ENCODE measurements around the gene GPC5. TPM values are rescaled to one million over a fixed set of nuclear protein-coding genes. Genes with fewer than 3 reads are reported as not detected.

The GPC5 gene
- total RNA-seq, 1 donor from 2014 or later = 2.5 TPM

DNA sequence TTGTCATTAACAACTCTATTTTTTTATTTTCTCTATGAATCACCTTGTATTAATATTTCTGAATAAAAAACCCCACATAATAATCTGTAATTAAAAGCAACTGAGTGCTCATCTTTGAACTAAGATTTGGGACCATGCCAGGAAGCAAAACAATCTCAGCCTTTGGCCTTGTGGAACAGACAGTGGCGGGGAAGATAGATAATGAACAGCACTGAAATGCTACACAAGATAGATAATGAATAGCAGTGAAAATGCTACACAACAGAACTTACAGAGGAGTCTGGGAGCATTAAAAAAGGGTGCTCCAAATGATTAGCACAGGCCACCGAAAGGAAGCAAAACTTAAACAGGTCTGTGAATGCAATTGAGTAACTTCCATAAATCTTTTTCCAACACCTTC lies 134.9 kb downstream of the GPC5 start:
- DNase-seq (ENCODE audit: low spot score in 2 of 2, unreplicated experiment in 2 of 2) = no peak
- no peak overlapping the region for H3K27ac Mint-ChIP-seq
- H3K27me3 Mint-ChIP-seq (ENCODE audit: low read depth) = peaks cover 3% of the 10 kb centered on the region
- peaks cover 3% of the 10 kb centered on the region for H3K9me3 Mint-ChIP-seq
- TF ChIP-seq CTCF (IDR thresholded peaks at IDR 0.05; ENCODE audit: unreplicated experiment) = no peak
- no peaks in the 10 kb centered on the region for H3K36me3 Mint-ChIP-seq
- H3K4me1 Mint-ChIP-seq = peaks cover 8% of the 10 kb centered on the region
- H3K4me3 Mint-ChIP-seq = no peak overlapping the region

GRCh38 chr13:91534996-91535395 lies 136.6 kb downstream of the GPC5 start:
- Mint-ChIP-seq H3K4me1 (peaks cover 10% of the 10 kb centered on the region), H3K4me3 (no peak overlapping the region), H3K27me3 (ENCODE audit: low read depth) (peaks cover 3% of the 10 kb centered on the region), H3K27ac (no peak overlapping the region), H3K9me3 (no peaks in the 10 kb centered on the region), H3K36me3 (no peaks in the 10 kb centered on the region)
- TF ChIP-seq CTCF (IDR thresholded peaks at IDR 0.05; ENCODE audit: unreplicated experiment) = no peak
- DNase-seq (ENCODE audit: low spot score in 2 of 2, unreplicated experiment in 2 of 2) = no peak

DNA sequence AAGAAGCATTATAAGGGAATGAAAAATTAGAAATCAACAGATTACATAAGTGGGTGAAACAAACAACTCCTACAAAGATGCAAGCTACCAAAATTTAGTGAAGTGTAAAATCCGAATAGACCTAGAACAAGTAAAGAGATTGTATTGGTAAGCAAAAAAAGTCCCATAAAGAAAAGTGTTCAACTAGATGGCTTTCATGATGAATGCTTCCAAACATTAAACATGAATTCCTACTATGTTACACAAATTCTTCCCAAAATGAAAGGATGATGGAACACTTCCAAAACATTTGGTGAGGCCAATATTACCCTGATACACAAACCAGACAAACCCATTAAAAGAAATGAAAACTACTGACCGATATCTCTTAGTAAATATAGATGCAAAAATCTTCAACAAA lies 139.0 kb downstream of the GPC5 start:
- no peaks in the 10 kb centered on the region for H3K36me3 Mint-ChIP-seq
- no peaks in the 10 kb centered on the region for H3K9me3 Mint-ChIP-seq
- no peaks in the 10 kb centered on the region for H3K27me3 Mint-ChIP-seq (ENCODE audit: low read depth)
- peaks cover 19% of the 10 kb centered on the region for H3K4me1 Mint-ChIP-seq
- no peak for TF ChIP-seq CTCF (IDR thresholded peaks at IDR 0.05; ENCODE audit: unreplicated experiment)
- DNase-seq (ENCODE audit: low spot score in 2 of 2, unreplicated experiment in 2 of 2) = no peak
- no peak overlapping the region for H3K4me3 Mint-ChIP-seq
- H3K27ac Mint-ChIP-seq = no peak overlapping the region

- peaks cover 12% of the 10 kb centered on the region for H3K4me1 Mint-ChIP-seq
- H3K36me3 Mint-ChIP-seq = no peaks in the 10 kb centered on the region
- peak overlapping the region; percentile 54 for H3K27ac Mint-ChIP-seq
- H3K27me3 Mint-ChIP-seq (ENCODE audit: low read depth) = no peaks in the 10 kb centered on the region
- H3K9me3 Mint-ChIP-seq = peaks cover under 1% of the 10 kb centered on the region
- no peak for TF ChIP-seq CTCF (IDR thresholded peaks at IDR 0.05; ENCODE audit: unreplicated experiment)
- DNase-seq (ENCODE audit: low spot score in 2 of 2, unreplicated experiment in 2 of 2) = no peak
- no peak overlapping the region for H3K4me3 Mint-ChIP-seq
Measured at GRCh38 chr13:91539286-91540157, 141.1 kb downstream of the GPC5 start.

DNA sequence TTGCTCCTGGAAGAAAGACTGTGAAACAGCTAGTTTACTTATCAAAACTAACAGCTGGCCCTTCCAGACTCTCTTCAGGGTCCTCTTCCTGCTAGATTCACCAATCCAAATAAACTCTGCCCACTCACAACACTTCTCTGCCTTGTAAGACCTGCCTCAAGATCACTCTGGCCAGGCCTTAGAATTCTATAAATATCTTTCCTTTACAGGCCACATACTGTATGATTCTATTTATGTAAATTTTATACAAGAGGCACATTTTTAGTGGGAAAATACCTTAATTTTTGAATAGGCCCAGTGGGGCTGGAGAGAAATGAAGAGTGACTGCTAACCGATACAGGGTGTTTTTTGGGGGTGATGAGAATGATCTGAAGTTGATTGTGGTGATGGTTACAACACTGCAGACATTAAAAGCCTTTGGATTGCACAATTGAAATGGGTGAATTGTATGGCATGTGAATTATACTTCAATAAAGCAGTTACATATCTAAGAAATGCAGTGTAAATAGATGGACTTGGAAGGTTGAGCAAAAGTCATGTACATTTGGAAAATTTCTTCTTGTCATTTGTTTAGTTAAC lies 141.8 kb downstream of the GPC5 start:
- Mint-ChIP-seq H3K36me3 (no peaks in the 10 kb centered on the region), H3K27me3 (ENCODE audit: low read depth) (no peaks in the 10 kb centered on the region), H3K4me3 (no peak overlapping the region), H3K27ac (peak overlapping the region; percentile 54), H3K9me3 (peaks cover 4% of the 10 kb centered on the region), H3K4me1 (peaks cover 14% of the 10 kb centered on the region)
- no peak for TF ChIP-seq CTCF (IDR thresholded peaks at IDR 0.05; ENCODE audit: unreplicated experiment)
- no peak for DNase-seq (ENCODE audit: low spot score in 2 of 2, unreplicated experiment in 2 of 2)
